ENCODE measurements around the gene TRIM46. TPM values are rescaled to one million over a fixed set of nuclear protein-coding genes. Genes with fewer than 3 reads are reported as not detected.

The TRIM46 gene
- total RNA-seq, 1 experiment from 2014 or later, result 3.8 TPM

GRCh38 chr1:155131856-155132255 lies 41.8 kb upstream of the TRIM46 start:
- Histone ChIP-seq H3K27me3 (ENCODE audit: control insufficient read depth, insufficient read depth, low read length) (no peaks in the 10 kb centered on the region), H3K9me3 (ENCODE audit: control insufficient read depth, insufficient read depth, low read depth, low read length) (no peaks in the 10 kb centered on the region), H3K4me1 (ENCODE audit: control insufficient read depth, insufficient read depth, low read length) (peaks cover 46% of the 10 kb centered on the region), H3K36me3 (ENCODE audit: control insufficient read depth, insufficient read depth, low read length) (peaks cover 3% of the 10 kb centered on the region; the same call in 1 of the 2 replicates), H3K27ac (ENCODE audit: low read length) (no peak overlapping the region), H3K4me3 (ENCODE audit: low read depth in 2 of 2, low read length in 2 of 2) (no peak overlapping the region)
- no peak for ATAC-seq
- TF ChIP-seq REST (IDR thresholded peaks at IDR 0.05; ENCODE audit: insufficient read depth in 1 of 2, low read depth in 2 of 2, low read length in 1 of 2), result no peak
- TF ChIP-seq TCF7L2 (IDR thresholded peaks at IDR 0.05; ENCODE audit: low read depth, low read length), result no peak
- no peak for TF ChIP-seq SIN3A (IDR thresholded peaks at IDR 0.05; ENCODE audit: borderline replicate concordance, insufficient read depth, low read depth, low read length)
- TF ChIP-seq POLR2AphosphoS5 (IDR thresholded peaks at IDR 0.05; ENCODE audit: low read depth, low read length), result no peak
- TF ChIP-seq CTCF (IDR thresholded peaks at IDR 0.05), result no peak
- no TSS peak for BruUV-seq (replicated peaks)
- intact Hi-C loops (cut with micrococcal nuclease; ENCODE audit: unreplicated experiment) (no loop called here), in situ Hi-C loops (cut with HindIII; ENCODE audit: low pct_unique_long_range_greater_than_20kb, low sequenced_read_pairs) (no loop called here)
- no peak for DNase-seq (ENCODE audit: low read depth, low spot score)
- ChIA-PET POLR2A (interaction anchor here (1.1 kb wide), 1 partner anchor 36 kb away, joined by 3 read pairs; no protein-coding TSS in a partner anchor), CTCF (interaction anchor here (0.5 kb wide), 1 partner anchor 291 kb away, joined by 6 read pairs; no protein-coding TSS in a partner anchor)

DNA sequence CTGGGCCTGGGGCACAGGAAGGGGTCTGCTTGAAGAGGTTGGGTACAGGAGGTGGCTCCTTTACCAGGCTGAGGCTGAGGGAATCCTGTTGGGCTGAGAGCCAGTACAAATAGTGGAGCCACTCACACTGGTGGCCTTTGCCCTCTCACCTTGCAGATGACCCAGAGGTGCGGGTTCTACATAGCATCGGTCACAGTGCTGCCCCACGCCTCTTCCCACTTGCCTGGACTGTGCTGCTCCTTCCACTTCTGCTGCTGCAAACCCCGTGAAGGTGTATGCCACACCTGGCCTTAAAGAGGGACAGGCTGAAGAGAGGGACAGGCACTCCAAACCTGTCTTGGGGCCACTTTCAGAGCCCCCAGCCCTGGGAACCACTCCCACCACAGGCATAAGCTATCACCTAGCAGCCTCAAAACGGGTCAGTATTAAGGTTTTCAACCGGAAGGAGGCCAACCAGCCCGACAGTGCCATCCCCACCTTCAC lies 39.8 kb upstream of the TRIM46 start:
- POLR2A ChIA-PET, result no interaction called here
- no peaks in the 10 kb centered on the region for H3K36me3 ChIP-seq (ENCODE audit: control insufficient read depth, insufficient read depth, low read length)
- intact Hi-C loops (cut with micrococcal nuclease; ENCODE audit: unreplicated experiment) (no loop called here), in situ Hi-C loops (cut with HindIII; ENCODE audit: low pct_unique_long_range_greater_than_20kb, low sequenced_read_pairs) (no loop called here)
- H3K4me1 ChIP-seq (ENCODE audit: control insufficient read depth, insufficient read depth, low read length), result peaks cover 51% of the 10 kb centered on the region
- ATAC-seq (no peak), DNase-seq (ENCODE audit: low read depth, low spot score) (no peak)
- no peak overlapping the region for H3K4me3 ChIP-seq (ENCODE audit: low read depth in 2 of 2, low read length in 2 of 2)
- TF ChIP-seq CTCF (IDR thresholded peaks at IDR 0.05) (no peak), SIN3A (IDR thresholded peaks at IDR 0.05; ENCODE audit: borderline replicate concordance, insufficient read depth, low read depth, low read length) (no peak), TCF7L2 (IDR thresholded peaks at IDR 0.05; ENCODE audit: low read depth, low read length) (no peak), POLR2AphosphoS5 (IDR thresholded peaks at IDR 0.05; ENCODE audit: low read depth, low read length) (no peak), REST (IDR thresholded peaks at IDR 0.05; ENCODE audit: insufficient read depth in 1 of 2, low read depth in 2 of 2, low read length in 1 of 2) (no peak)
- no TSS peak for BruUV-seq (replicated peaks)
- H3K27me3 ChIP-seq (ENCODE audit: control insufficient read depth, insufficient read depth, low read length), result no peaks in the 10 kb centered on the region
- H3K27ac ChIP-seq (ENCODE audit: low read length), result peak overlapping the region; percentile 93
- CTCF ChIA-PET, result interaction anchor here (2.2 kb wide), 1 partner anchor 42 kb away, joined by 6 read pairs; no protein-coding TSS in a partner anchor
- H3K9me3 ChIP-seq (ENCODE audit: control insufficient read depth, insufficient read depth, low read depth, low read length), result no peaks in the 10 kb centered on the region

Data from Panc1 (cell line).